GM18505 (cell line): Measurements from ENCODE around the gene CLDN11.

Experiments used
- ATAC-seq: cut with Tn5 transposase; IDR thresholded peaks from one replicate; pipeline ENCODE4 v1.9.1; 2021; ENCODE audit not compliant: unreplicated experiment
- POLR2A ChIP-seq: IDR thresholded peaks from 4 replicates; pipeline ENCODE4 v1.6.1; 2011; ENCODE audit warnings: borderline replicate concordance; ENCODE audit not compliant: insufficient read depth, insufficient read length; ENCODE audit errors: extremely low read depth

Gene CLDN11

GRCh38 chr3:170418422-170419398 lies at the start of gene CLDN11:
CLDN11 (plus strand) TSS chr3:170418868; CDS start chr3:170419067, 199 bp downstream.
- no peak for TF ChIP-seq POLR2A
- no peak for ATAC-seq

DNA sequence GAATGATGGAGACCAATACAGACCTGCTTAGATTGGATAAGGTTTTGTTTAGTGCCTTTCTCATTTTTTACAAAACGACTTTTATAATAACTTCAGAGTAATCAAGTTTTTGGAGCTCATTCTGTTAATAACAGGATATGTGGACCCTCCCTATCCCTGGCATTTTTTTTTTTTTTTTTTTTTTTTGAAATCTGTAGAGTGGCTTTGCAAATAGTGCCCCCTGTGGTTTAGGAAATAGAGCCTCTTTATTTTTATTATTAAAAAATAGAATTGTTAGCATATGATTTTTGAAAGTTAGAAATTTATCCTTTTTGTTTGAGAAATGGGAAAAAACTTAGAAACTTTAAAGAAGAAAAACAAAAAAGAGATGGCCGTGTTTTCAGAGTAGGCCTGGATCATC lies 49.7 kb upstream of the CLDN11 start:
- no peak for ATAC-seq
- no peak for TF ChIP-seq POLR2A

- no peak for TF ChIP-seq POLR2A
- ATAC-seq, result no peak
Observed at GRCh38 chr3:170372190-170372879, 46.3 kb upstream of the CLDN11 start.

DNA sequence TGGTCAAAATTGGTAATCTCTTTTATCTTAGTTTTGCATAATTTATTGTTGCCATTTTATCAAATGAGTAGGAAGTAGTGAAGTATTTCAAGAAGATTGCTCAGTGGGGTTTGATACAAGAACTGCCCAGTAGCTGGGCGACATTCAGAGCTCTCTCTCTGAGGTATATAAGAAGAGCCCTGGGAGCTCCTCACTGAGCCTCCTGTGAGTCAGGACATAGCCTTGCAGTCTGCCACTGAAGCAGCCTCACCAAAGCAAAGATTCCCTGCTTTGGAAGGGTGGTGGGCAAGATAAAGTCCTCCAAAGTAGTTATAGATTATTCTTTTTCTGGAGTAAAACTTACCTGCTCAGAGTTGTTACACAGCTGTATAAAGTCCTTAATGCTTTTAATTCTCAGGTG lies 35.1 kb upstream of the CLDN11 start:
- TF ChIP-seq POLR2A, result no peak
- ATAC-seq, result no peak

DNA sequence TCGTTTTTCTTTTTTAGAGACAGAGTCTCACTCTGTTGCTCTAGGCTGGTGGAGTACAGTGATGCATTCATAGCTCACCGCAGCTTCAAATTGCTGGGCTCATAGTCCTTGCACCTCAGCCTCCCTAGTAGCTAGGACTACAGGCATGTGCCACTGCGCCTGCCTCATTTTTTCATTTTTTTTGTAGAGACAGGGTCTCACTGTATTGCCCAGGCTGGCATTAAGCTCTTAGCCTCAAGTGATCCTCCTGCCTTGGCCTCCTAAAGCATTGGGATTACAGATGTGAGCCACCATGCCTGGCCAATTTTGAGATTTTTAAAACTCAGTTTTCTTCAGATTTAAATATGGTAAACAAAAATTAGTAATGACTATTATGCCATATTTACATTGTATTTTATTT lies 32.2 kb upstream of the CLDN11 start:
- ATAC-seq, result no peak
- no peak for TF ChIP-seq POLR2A

- TF ChIP-seq POLR2A, result no peak
- ATAC-seq, result no peak
Observed at GRCh38 chr3:170387950-170388349, 30.7 kb upstream of the CLDN11 start.

- no peak for ATAC-seq
- TF ChIP-seq POLR2A, result no peak
Observed at GRCh38 chr3:170391108-170391507, 27.6 kb upstream of the CLDN11 start.

GRCh38 chr3:170397685-170398084 lies 21.0 kb upstream of the CLDN11 start:
- no peak for TF ChIP-seq POLR2A
- ATAC-seq, result no peak

GRCh38 chr3:170405101-170405500 lies 13.6 kb upstream of the CLDN11 start:
- TF ChIP-seq POLR2A, result no peak
- ATAC-seq, result no peak

GRCh38 chr3:170410428-170411029 lies 8.1 kb upstream of the CLDN11 start:
- no peak for ATAC-seq
- no peak for TF ChIP-seq POLR2A

DNA sequence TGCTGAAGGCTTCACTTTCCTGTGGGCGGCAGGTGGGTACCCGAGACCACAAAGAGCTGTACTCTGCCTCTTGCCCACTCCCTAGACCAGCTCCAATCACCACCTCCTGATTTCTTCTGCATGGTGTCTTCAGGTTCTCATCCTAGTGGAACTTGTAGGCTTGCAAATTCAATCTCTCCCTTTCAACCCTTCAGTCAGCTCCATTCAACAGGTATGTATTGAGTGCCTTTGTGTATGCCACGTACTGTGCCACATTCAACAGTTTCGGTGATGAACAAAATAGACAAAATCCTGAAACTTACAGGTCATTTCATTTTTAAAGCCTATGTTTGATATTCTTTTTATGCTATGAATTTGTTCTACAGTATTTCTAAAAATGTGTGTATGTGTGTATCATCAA lies 5.4 kb upstream of the CLDN11 start:
- no peak for ATAC-seq

GRCh38 chr3:170414202-170414663 lies 4.4 kb upstream of the CLDN11 start:
- ATAC-seq, result no peak
- TF ChIP-seq POLR2A, result no peak

More for the DNA sequence above, 5.4 kb upstream of the CLDN11 start:
- TF ChIP-seq POLR2A, result no peak

DNA sequence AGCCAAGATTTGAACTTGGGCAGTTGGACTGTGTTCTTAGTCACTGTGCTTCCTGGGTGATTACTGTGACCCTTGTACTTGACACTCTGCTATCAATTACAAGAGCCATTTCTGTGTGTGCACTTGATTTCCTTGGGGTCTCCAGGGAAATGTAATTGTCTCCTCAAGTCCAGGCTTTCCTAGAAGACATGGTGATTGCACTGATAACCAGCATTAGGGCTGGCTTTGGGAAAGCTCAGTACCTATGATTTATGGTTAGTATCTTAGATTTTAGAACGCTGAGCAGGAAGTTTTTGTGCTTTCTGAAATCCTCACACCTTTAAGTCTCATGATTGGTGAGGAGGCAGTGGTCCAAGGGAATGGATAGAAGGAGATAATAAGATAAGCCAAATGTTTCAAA lies 1.6 kb upstream of the CLDN11 start:
- TF ChIP-seq POLR2A, result no peak

More for the DNA sequence above, 1.6 kb upstream of the CLDN11 start:
- ATAC-seq, result no peak
